T47D (cell line): ENCODE measurements around the gene SMKR1.

Source experiments
- DNase-seq, 2 experiments: peaks; one replicate each; pipeline versions ENCODE4 v3.0.0 to v3.0.0-alpha.2; 2011 to 2012; ENCODE audit warnings: low read depth in 1 of 2, low spot score in 1 of 2
- JUND ChIP-seq: IDR thresholded peaks from 2 replicates; pipeline ENCODE4 v1.6.1; 2012; ENCODE audit warnings: low read depth
- in situ Hi-C: cut with HindIII; loops from 2 replicates; pipeline ENCODE4 v1.10.0; 2016; ENCODE audit warnings: low sequenced_read_pairs, low pct_unique_long_range_greater_than_20kb

Gene SMKR1

GRCh38 chr7:129495987-129496386, 6.3 kb upstream of the SMKR1 start:
- in situ Hi-C loops = no loop called here
- DNase-seq = peak in 1 of 2 experiments; percentile 12
- no peak for TF ChIP-seq JUND

DNA sequence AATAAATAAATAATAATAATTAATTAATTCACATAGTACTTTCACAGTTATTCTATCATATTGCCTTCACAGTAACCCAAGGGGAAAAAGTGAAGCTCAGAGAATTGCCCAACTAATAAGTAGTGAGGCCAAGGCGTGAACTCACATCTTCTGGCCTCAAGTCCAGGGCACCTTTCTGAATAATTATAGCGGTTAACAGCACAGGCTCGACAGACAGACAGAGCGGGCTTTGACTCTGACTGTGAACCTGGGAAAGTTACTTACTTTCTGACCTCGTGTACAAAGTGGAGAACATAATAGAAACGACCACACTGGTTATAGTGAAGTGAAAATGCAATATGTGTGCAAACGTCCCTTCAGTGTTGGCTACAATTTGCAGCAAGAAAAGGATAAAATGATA, 5.7 kb upstream of the SMKR1 start:
- no peak for DNase-seq
- TF ChIP-seq JUND = no peak
- in situ Hi-C loops = no loop called here

DNA sequence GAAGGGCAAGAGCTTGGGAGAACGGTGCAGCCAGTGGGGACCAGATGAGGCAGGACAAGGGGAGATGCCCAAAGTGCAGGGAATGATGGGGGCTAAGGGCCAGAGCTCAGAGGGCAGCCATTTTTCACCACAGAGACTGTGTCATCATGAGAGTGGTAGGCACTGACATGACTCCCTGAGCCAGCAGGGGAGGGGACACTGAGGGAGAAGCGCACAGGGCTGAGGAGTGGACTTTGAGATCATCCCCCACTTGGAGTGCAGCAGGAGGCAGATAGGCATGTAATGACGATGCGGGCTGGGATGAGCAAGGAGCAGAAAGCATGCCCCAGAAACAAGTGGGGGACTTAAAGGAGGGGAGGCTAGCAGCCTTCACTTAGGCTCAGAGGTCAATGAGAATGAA, 5.2 kb upstream of the SMKR1 start:
- no peak for TF ChIP-seq JUND
- DNase-seq = no peak
- in situ Hi-C loops = no loop called here

GRCh38 chr7:129498021-129498420, 4.3 kb upstream of the SMKR1 start:
- in situ Hi-C loops = no loop called here
- no peak for TF ChIP-seq JUND
- no peak for DNase-seq

- in situ Hi-C loops = no loop called here
- DNase-seq = no peak
- TF ChIP-seq JUND = no peak
Measured at GRCh38 chr7:129499999-129500398, 2.3 kb upstream of the SMKR1 start.

GRCh38 chr7:129502708-129503685, 666 bp downstream of the SMKR1 start:
- in situ Hi-C loops = no loop called here
- TF ChIP-seq JUND = no peak
- DNase-seq = no peak

DNA sequence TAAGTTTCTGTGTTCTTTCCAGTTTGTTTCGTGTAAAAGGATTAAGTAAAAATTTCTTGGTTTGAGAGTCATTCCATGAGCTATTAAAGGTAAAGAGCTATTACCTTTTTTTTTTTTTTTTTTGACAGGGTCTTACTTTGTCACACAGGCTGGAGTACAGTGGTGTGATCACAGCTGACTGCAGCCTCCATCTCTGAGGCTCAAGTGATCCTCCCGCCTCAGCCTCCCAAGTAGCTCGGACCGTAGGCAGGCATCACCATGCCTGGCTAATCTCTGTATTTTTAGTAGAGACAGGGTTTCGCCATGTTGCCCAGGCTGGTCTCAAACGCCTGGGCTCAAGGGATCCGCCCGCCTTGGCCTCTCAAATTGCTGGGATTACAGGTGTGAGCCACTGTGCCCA, 1.4 kb downstream of the SMKR1 start:
- DNase-seq = no peak
- no peak for TF ChIP-seq JUND
- in situ Hi-C loops = no loop called here

DNA sequence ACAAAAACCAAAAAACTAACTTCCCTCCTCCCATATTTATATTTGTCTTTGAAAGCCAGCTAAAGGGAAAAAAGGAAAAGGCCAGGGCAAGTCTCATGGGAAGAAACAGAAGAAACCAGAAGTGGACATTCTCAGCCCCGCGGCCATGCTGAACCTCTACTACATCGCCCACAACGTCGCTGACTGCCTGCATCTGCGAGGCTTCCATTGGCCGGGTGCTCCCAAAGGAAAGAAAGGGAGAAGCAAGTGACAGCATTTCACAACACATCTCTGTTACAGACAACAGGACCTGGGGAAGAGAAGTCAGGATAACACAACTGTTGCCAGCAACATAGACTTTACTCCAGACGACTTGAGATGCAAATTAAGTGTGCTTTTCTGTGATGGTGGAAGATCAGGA, 9.9 kb downstream of the SMKR1 start:
- no peak for DNase-seq
- in situ Hi-C loops = no loop called here
- no peak for TF ChIP-seq JUND

GRCh38 chr7:129513546-129513945, 11.2 kb downstream of the SMKR1 start:
- in situ Hi-C loops = no loop called here
- TF ChIP-seq JUND = no peak

GRCh38 chr7:129514683-129515082, 12.4 kb downstream of the SMKR1 start:
- DNase-seq = no peak
- in situ Hi-C loops = no loop called here
- no peak for TF ChIP-seq JUND

More at GRCh38 chr7:129513546-129513945, 11.2 kb downstream of the SMKR1 start:
- DNase-seq = no peak

- no peak for TF ChIP-seq JUND
- no peak for DNase-seq
- in situ Hi-C loops = no loop called here
Measured at GRCh38 chr7:129515381-129515780, 13.1 kb downstream of the SMKR1 start.

DNA sequence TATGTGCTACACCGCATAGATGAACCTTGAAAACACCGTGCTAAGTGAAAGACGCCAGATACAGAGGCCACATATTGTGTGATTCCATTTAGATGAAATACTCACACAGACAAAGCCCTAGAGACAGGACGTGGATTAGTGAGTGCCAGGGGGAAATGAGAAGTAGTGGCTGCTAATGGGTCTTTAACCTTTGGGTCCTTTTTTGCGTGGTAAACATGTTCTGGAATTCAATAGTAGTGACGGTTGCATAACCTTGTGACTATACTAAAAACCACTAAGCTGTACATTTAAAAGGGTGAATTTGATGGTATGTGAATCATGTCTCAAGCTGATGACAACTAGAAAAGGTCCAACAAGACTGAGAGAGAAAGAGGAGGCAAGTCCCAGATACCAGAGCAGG, 15.6 kb downstream of the SMKR1 start:
- in situ Hi-C loops = no loop called here
- no peak for TF ChIP-seq JUND

DNA sequence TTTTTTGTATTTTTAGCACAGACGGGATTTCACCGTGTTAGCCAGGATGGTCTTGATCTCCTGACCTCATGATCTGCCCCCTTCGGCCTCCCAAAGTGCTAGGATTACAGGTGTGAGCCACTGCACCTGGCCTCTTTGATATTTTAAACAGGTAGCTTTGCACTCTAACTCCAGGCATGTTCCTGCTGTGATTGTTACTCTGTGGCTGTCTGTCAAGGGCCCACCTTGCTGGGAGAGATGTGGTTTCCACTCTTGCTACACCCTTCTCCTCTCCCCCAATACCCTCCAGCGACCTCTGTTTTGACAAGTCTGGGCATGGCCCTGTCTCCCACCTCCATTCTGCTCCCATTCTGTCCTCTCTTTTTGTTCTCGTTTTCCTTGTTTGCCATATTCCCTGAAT, 17.1 kb downstream of the SMKR1 start:
- TF ChIP-seq JUND = no peak
- in situ Hi-C loops = no loop called here
- no peak for DNase-seq

More for the DNA sequence above, 15.6 kb downstream of the SMKR1 start:
- DNase-seq = no peak
